K562 (cell line): ENCODE measurements around the gene GPATCH2. TPM values are rescaled to one million over a fixed set of nuclear protein-coding genes. Genes with fewer than 3 reads are reported as not detected.

ENCODE experiments used
- ATAC-seq: fragments of 200-7000 bp; cut with Tn5 transposase; 3 replicates; pipeline ENCODE4 v1.9.1; 2020; ENCODE audit warnings: moderate library complexity
- BruUV-seq: library from RNA; stranded (reverse); fragments of 400-500 nt; replicated peaks from 2 replicates; lab custom pipeline; 2021; lab: Mats Ljungman, UMichigan
- CTCF ChIA-PET: fragments of 300-600 bp; formaldehyde crosslinking; extraction: SDS; loops from one replicate; lab custom pipeline; 2021; ENCODE audit warnings: low intra/inter-chr PET ratio; lab: Yijun Ruan, JAX
- POLR2A ChIA-PET: fragments of 300-600, 350-650 bp; sonication (Branson Sonifier 250); formaldehyde crosslinking; extraction: SDS; loops from one replicate; lab custom pipeline; 2021; ENCODE audit warnings: antibody characterized with exemption, inconsistent platforms; lab: Yijun Ruan, JAX
- DNase-seq, 4 experiments: peaks; one replicate each; pipeline versions ENCODE4 v3.0.0 to v3.0.0-alpha.2; 2011 to 2018; ENCODE audit warnings: low spot score in 3 of 4, mixed read lengths in 3 of 4; ENCODE audit errors: extremely low read depth in 1 of 4
- FAIRE-seq: peaks from 2 replicates; lab custom pipeline; 2011; peaks lifted over from hg19 to GRCh38; lab: Jason Lieb, UNC
- H2AFZ ChIP-seq: 2 replicates; pipeline ENCODE4 v1.6.0; 2011; ENCODE audit warnings: low read depth, low read length, control low read depth, inconsistent platforms
- H3K27ac ChIP-seq: fragments of 200-600 bp; 3 replicates; pipeline ENCODE4 v1.8.0; 2011; ENCODE audit warnings: low read depth, mild to moderate bottlenecking, control low read depth, inconsistent platforms, low read length, moderate library complexity, mixed read lengths; ENCODE audit errors: extremely low read depth
- H3K27me3 ChIP-seq, 2 experiments: fragments of 300-600 bp in 1 of 2; 2 replicates in 1 of 2; 3 replicates in 1 of 2; pipeline versions ENCODE4 v1.6.0 to v1.8.0; 2011; ENCODE audit warnings: inconsistent platforms in 2 of 2, low read length in 2 of 2, mild to moderate bottlenecking in 1 of 2, mixed read lengths in 1 of 2, moderate library complexity in 1 of 2; ENCODE audit not compliant: control insufficient read depth in 2 of 2, insufficient read depth in 2 of 2
- H3K36me3 ChIP-seq: fragments of 300-600 bp; 3 replicates; pipeline ENCODE4 v1.8.0; 2011; ENCODE audit warnings: mild to moderate bottlenecking, low read length, inconsistent platforms; ENCODE audit not compliant: control insufficient read depth, insufficient read depth
- H3K4me1 ChIP-seq, 2 experiments: fragments of 200-600 bp in 1 of 2; replicated peaks in 1 of 2; 2 replicates in 1 of 2; 3 replicates in 1 of 2; pipeline versions ENCODE4 v1.5.1 to v1.8.0; 2011; ENCODE audit warnings: inconsistent platforms in 2 of 2, low read length in 2 of 2, mild to moderate bottlenecking in 1 of 2, mixed read lengths in 1 of 2, moderate library complexity in 1 of 2; ENCODE audit not compliant: control insufficient read depth in 2 of 2, insufficient read depth in 2 of 2
- H3K4me2 ChIP-seq: 2 replicates; pipeline ENCODE4 v1.6.1; 2011; ENCODE audit warnings: low read length, control low read depth, inconsistent platforms, mixed read lengths; ENCODE audit not compliant: insufficient read depth
- H3K4me3 ChIP-seq: fragments of 200-600 bp; sonication (generic), shearing (Covaris generic); 2 replicates; pipeline ENCODE4 v1.5.1; 2016; ENCODE audit warnings: control low read depth, inconsistent platforms
- H3K79me2 ChIP-seq: fragments of 200-600 bp; 3 replicates; pipeline ENCODE4 v1.8.0; 2011; ENCODE audit warnings: low read length, inconsistent platforms; ENCODE audit not compliant: control insufficient read depth, insufficient read depth
- H3K9ac ChIP-seq, 2 experiments: 2 replicates each; pipeline versions ENCODE4 v1.6.0 to v1.6.1; 2011; ENCODE audit warnings: low read depth in 2 of 2, low read length in 2 of 2, control low read depth in 1 of 2, inconsistent platforms in 1 of 2, mild to moderate bottlenecking in 1 of 2, mixed read lengths in 1 of 2; ENCODE audit not compliant: insufficient read depth in 1 of 2
- H3K9me1 ChIP-seq: one replicate; pipeline ENCODE4 v1.6.0; 2011; ENCODE audit warnings: inconsistent platforms, mild to moderate bottlenecking, low read length, moderate library complexity; ENCODE audit not compliant: control insufficient read depth, insufficient read depth
- H3K9me3 ChIP-seq: replicated peaks from 2 replicates; pipeline ENCODE4 v1.5.1; 2011; ENCODE audit warnings: low read depth, low read length, inconsistent platforms; ENCODE audit not compliant: control insufficient read depth, insufficient read depth
- H4K20me1 ChIP-seq: replicated peaks from 2 replicates; pipeline ENCODE4 v1.6.1; 2011; ENCODE audit warnings: low read length, inconsistent platforms, mixed read lengths; ENCODE audit not compliant: control insufficient read depth, insufficient read depth
- NCOA6 ChIP-seq: fragments of 450-650 bp; IDR thresholded peaks from 2 replicates; pipeline ENCODE4 v1.6.1; 2017; ENCODE audit warnings: mild to moderate bottlenecking
- NR2F6 ChIP-seq: fragments of 450-650 bp; formaldehyde crosslinking; IDR thresholded peaks from 2 replicates; pipeline ENCODE4 v1.4.0; 2020; ENCODE audit warnings: mild to moderate bottlenecking
- SNIP1 ChIP-seq: fragments of 450-650 bp; IDR thresholded peaks from 2 replicates; pipeline ENCODE4 v1.7.1; 2017; ENCODE audit warnings: low read depth, mild to moderate bottlenecking
- TCFL5 ChIP-seq: fragments of 250-450 bp; sonication (Bioruptor Pico); conservative IDR thresholded peaks from 2 replicates; pipeline ENCODE4 v1.6.1; 2021; ENCODE audit warnings: mild to moderate bottlenecking, moderate library complexity, matching md5 sums
- TRIM24 ChIP-seq, 2 experiments: fragments of 450-650 bp; IDR thresholded peaks; 2 replicates each; pipeline ENCODE4 v1.6.1; 2016
- WGBS: fragments of 100-300 bp; shearing (Covaris generic); methylation state at CpG from one replicate; pipeline ENCODE4 v1.1.6; 2016; ENCODE audit warnings: low coverage, mixed read lengths; ENCODE audit not compliant: insufficient coverage; ENCODE audit errors: missing lambda C conversion rate; 5-methylcytosine and 5-hydroxymethylcytosine counted together
- in situ Hi-C: fragments of 300-500 bp; cut with MboI; formaldehyde crosslinking; loops from 4 replicates; pipeline ENCODE4 v1.15.0; 2018; ENCODE audit warnings: inconsistent platforms, mixed read lengths
- intact Hi-C: fragments of 100-400 bp; cut with micrococcal nuclease; formaldehyde crosslinking; loops from 2 replicates; pipeline ENCODE4 v1.14.2; 2022
- polyA plus RNA-seq, 8 experiments: library from polyadenylated mRNA; depleted of rRNA in 4 of 8; stranded (reverse) in 5 of 8; unstranded in 3 of 8; fragments of >200 nt; fragmentation: Nextera tagmentation in 2 of 8; fragmentation: Illumina TruSeq in 1 of 8; extraction: Ambion mirVana in 2 of 8; extraction: Trizol in 1 of 8; gene quantifications; 2 replicates each; pipeline versions ENCODE4 v1.2.1 to v1.2.3, GENCODE V29; 2011 to 2014; ENCODE audit warnings: inconsistent platforms in 1 of 8, missing spikeins in 1 of 8
- total RNA-seq, 7 experiments: library from RNA; depleted of rRNA in 6 of 7; stranded (reverse); fragments of >200 nt in 6 of 7; fragmentation: Illumina TruSeq in 2 of 7; extraction: Trizol in 2 of 7; gene quantifications; 2 replicates each; pipeline versions ENCODE4 v1.2.1 to v1.2.3, GENCODE V29; 2011 to 2021; ENCODE audit warnings: low replicate concordance in 1 of 7
- TF ChIP-seq, protein P1 (sequence below): fragments of 450-650 bp; conservative IDR thresholded peaks from 2 replicates; pipeline ENCODE4 v1.6.1; 2016; ENCODE audit warnings: missing genetic modification characterization, low read depth, mild to moderate bottlenecking, missing compliant biosample characterization, moderate library complexity

The GPATCH2 gene
- total and polyA plus RNA-seq, 9 of the 15 experiments (the other 6 are each of a cell fraction or from before 2014, with no cell fraction given) = 0.38 to 2.0 (median 0.55) TPM

DNA sequence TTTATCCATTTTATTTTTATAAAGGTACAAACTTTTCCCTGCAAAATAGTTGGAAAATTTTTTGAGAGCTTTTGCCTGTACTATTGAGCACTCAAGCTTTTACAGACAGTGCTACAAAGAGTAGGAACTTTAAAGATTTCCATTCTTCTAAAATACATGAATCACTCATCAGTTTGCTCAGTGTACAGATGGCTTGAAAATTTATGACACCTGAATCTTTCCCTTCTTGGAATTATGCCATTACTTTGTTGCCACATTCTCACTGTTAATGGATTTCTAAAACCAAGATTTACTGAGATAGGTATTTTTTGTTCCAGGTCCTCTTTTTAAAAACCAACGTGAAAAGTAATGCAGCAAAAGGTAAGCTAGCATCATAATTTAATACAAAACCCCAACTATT is 76.0 kb downstream of the GPATCH2 start:
- no peak overlapping the region for H2AFZ ChIP-seq
- intact Hi-C loops = no loop called here
- DNase-seq (no peak), ATAC-seq (no peak), FAIRE-seq (no peak)
- BruUV-seq = no TSS peak
- in situ Hi-C loops = no loop called here
- no peaks in the 10 kb centered on the region for H3K9me3 ChIP-seq
- no peak overlapping the region for H3K4me3 ChIP-seq
- no peaks in the 10 kb centered on the region for H3K9me1 ChIP-seq
- no peaks in the 10 kb centered on the region for H3K27me3 ChIP-seq
- H3K4me2 ChIP-seq = no peak overlapping the region
- CTCF ChIA-PET = no interaction called here
- H3K79me2 ChIP-seq = no peaks in the 10 kb centered on the region
- 0% methylated on average over 1 of the region's 1 CpG for WGBS
- no peaks in the 10 kb centered on the region for H3K36me3 ChIP-seq
- H3K4me1 ChIP-seq = no peaks in the 10 kb centered on the region
- TF ChIP-seq SNIP1 = no peak
- TF ChIP-seq, all 486 proteins: peak for 0
- no peak overlapping the region for H3K27ac ChIP-seq
- H3K9ac ChIP-seq = no peak overlapping the region
- no peaks in the 10 kb centered on the region for H4K20me1 ChIP-seq
- POLR2A ChIA-PET = no interaction called here

DNA sequence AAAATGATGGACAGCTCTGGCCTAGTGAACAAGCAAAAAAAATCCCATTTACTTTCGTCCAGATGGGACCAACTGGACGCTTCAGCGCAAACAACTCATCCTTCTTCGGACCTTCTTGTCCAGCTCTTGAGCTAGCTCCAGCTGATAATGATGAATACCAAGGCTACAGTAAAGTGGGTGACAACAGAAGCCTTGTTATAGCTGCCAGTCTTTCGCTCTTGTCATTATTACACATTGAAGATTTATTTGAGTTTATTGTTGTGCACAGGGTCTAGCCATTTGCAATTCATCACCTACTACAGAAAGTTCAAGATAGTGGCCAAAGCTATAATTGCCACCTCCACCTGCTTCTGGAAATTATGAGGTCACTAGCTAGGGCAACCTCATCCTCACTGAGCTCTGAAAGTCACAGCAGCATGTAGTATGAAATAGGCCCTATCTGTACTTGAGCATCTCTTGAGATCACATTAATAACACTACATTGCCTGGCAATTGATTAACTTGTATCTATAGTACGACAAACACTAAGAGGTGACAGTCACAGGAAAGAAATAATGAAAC is 76.9 kb downstream of the GPATCH2 start:
- FAIRE-seq (no peak), DNase-seq (no peak), ATAC-seq (no peak)
- 0% methylated on average over 6 of the region's 6 CpGs for WGBS
- H3K27me3 ChIP-seq = no peaks in the 10 kb centered on the region
- BruUV-seq = no TSS peak
- no peaks in the 10 kb centered on the region for H3K36me3 ChIP-seq
- TF ChIP-seq TRIM24 (IDR thresholded peaks at IDR 0.05) (no peak), NR2F6 (no peak), NCOA6 (no peak), TCFL5 (no peak)
- TF ChIP-seq, protein P1, sequence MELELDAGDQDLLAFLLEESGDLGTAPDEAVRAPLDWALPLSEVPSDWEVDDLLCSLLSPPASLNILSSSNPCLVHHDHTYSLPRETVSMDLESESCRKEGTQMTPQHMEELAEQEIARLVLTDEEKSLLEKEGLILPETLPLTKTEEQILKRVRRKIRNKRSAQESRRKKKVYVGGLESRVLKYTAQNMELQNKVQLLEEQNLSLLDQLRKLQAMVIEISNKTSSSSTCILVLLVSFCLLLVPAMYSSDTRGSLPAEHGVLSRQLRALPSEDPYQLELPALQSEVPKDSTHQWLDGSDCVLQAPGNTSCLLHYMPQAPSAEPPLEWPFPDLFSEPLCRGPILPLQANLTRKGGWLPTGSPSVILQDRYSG (tag) = no peak
- in situ Hi-C loops = no loop called here
- H4K20me1 ChIP-seq = no peaks in the 10 kb centered on the region
- H3K9me1 ChIP-seq = no peaks in the 10 kb centered on the region
- intact Hi-C loops = no loop called here
- H3K79me2 ChIP-seq = no peaks in the 10 kb centered on the region
- no peak overlapping the region for H3K9ac ChIP-seq
- no peak overlapping the region for H3K4me3 ChIP-seq
- no peaks in the 10 kb centered on the region for H3K9me3 ChIP-seq
- no peaks in the 10 kb centered on the region for H3K4me1 ChIP-seq
- no peak overlapping the region for H3K4me2 ChIP-seq
- POLR2A ChIA-PET = no interaction called here
- CTCF ChIA-PET = no interaction called here
- no peak overlapping the region for H2AFZ ChIP-seq
- H3K27ac ChIP-seq = no peak overlapping the region
